DND-41 (cell line): ENCODE data around the gene TDRD12.

Experiments
- CTCF ChIP-seq: IDR thresholded peaks from 2 replicates; pipeline ENCODE4 v1.5.1; 2012; ENCODE audit warnings: borderline replicate concordance, low read length, moderate library complexity, mild to moderate bottlenecking; ENCODE audit not compliant: poor library complexity, severe bottlenecking; ENCODE audit errors: extremely low read depth
- EZH2 ChIP-seq: IDR thresholded peaks from 3 replicates; pipeline ENCODE4 v1.6.1; 2012; ENCODE audit warnings: borderline replicate concordance, low read depth, mild to moderate bottlenecking, moderate library complexity, low read length, inconsistent platforms; ENCODE audit not compliant: severe bottlenecking

- no peak for TF ChIP-seq EZH2
- no peak for TF ChIP-seq CTCF
Measured at GRCh38 chr19:32810452-32810851, 90.9 kb downstream of the TDRD12 start.
